Kidney epithelial cell (primary cell): Measurements from ENCODE around the gene MGMT. TPM values are rescaled to one million over a fixed set of nuclear protein-coding genes. Genes with fewer than 3 reads are reported as not detected.

Source experiments
- DNase-seq: peaks from one replicate; pipeline ENCODE4 v3.0.0-alpha.2; 2010; ENCODE audit warnings: low read depth
- H3K27me3 ChIP-seq: 2 replicates; pipeline ENCODE4 v1.6.0; 2011; ENCODE audit warnings: low read length; ENCODE audit not compliant: control insufficient read depth, insufficient read depth
- H3K36me3 ChIP-seq: 2 replicates; pipeline ENCODE4 v1.5.1; 2011; ENCODE audit warnings: low read length; ENCODE audit not compliant: control insufficient read depth, insufficient read depth
- H3K4me3 ChIP-seq: 2 replicates; pipeline ENCODE4 v1.5.1; 2011; ENCODE audit warnings: low read depth, mild to moderate bottlenecking, control low read depth, low read length
- CTCF ChIP-seq: IDR thresholded peaks from 2 replicates; pipeline ENCODE4 v1.5.1; 2011; ENCODE audit warnings: mild to moderate bottlenecking, moderate library complexity, low read length, control low read depth, inconsistent platforms; ENCODE audit not compliant: insufficient read depth, poor library complexity, severe bottlenecking
- total RNA-seq: library from RNA; depleted of rRNA; stranded (reverse); fragments of >200 nt; gene quantifications from 2 replicates; pipeline ENCODE4 v1.2.3, GENCODE V29; 2015

The MGMT gene
- total RNA-seq, 1 donor from 2014 or later: 36.1 TPM

GRCh38 chr10:129656642-129657041 is 189.6 kb downstream of the MGMT start:
- no peak overlapping the region for H3K4me3 ChIP-seq
- H3K27me3 ChIP-seq: no peaks in the 10 kb centered on the region

GRCh38 chr10:129657297-129658017 is 190.4 kb downstream of the MGMT start:
- Histone ChIP-seq H3K36me3 (no peaks in the 10 kb centered on the region), H3K4me3 (no peak overlapping the region), H3K27me3 (no peaks in the 10 kb centered on the region)
- TF ChIP-seq CTCF: no peak
- DNase-seq: no peak

More at GRCh38 chr10:129656642-129657041, 189.6 kb downstream of the MGMT start:
- no peak for TF ChIP-seq CTCF
- no peak for DNase-seq
- H3K36me3 ChIP-seq: no peaks in the 10 kb centered on the region

- peak; percentile 23 for TF ChIP-seq CTCF
- no peak overlapping the region for H3K4me3 ChIP-seq
These were observed 191.5 kb downstream of the MGMT start for GRCh38 chr10:129658376-129659072.

GRCh38 chr10:129659508-129660268 is 192.6 kb downstream of the MGMT start:
- no peak for TF ChIP-seq CTCF
- no peak for DNase-seq
- Histone ChIP-seq H3K27me3 (no peaks in the 10 kb centered on the region), H3K36me3 (no peaks in the 10 kb centered on the region), H3K4me3 (no peak overlapping the region)

More at GRCh38 chr10:129658376-129659072, 191.5 kb downstream of the MGMT start:
- no peaks in the 10 kb centered on the region for H3K36me3 ChIP-seq
- H3K27me3 ChIP-seq: no peaks in the 10 kb centered on the region
- DNase-seq: no peak

- no peak for TF ChIP-seq CTCF
- Histone ChIP-seq H3K36me3 (no peaks in the 10 kb centered on the region), H3K4me3 (no peak overlapping the region), H3K27me3 (no peaks in the 10 kb centered on the region)
- DNase-seq: no peak
These were observed 193.5 kb downstream of the MGMT start for GRCh38 chr10:129660569-129660968.
